SK-N-SH treated with all-trans-retinoic acid at 6 μM for 48 hours (cell line): Measurements from ENCODE around the gene MT1F.

ENCODE experiments used
- BACH2 ChIP-seq: fragments of 250-450 bp; sonication (Bioruptor Pico); IDR thresholded peaks from 2 replicates; pipeline ENCODE4 v1.9.0; 2021; ENCODE audit warnings: mild to moderate bottlenecking, borderline replicate concordance
- TF ChIP-seq, protein P1 (sequence below): fragments of 250-450 bp; sonication (Bioruptor Pico); IDR thresholded peaks from 2 replicates; pipeline ENCODE4 v1.5.1; 2021; ENCODE audit warnings: mild to moderate bottlenecking, moderate library complexity

DNA sequence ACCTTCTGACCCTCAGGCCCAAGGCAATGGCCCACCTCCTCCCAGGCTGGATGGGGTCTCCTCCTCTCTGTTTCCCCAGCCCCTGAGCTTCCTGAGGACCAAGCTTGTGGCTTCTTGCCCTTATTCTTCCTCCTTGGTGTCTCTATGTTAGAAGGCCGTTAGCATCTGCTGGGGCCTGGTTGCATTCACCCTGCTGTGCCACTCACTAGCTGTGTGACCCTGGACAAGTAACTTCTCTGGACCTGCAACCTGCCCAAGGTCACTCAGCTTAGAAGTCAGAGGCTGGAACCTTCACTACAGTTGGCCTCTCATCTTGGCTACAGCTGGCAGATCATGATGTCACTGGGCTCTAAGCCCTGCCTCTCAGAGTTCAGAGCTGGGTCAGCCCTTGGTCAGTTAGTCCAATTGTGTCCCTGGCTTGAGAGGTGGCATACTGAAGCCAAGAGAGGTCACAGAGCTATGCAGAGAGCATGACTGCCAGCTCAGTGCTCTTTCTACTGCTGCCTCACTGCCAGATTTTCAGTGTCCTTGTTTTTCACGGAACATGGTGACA is 46.4 kb upstream of the MT1F start:
- TF ChIP-seq, protein P1, sequence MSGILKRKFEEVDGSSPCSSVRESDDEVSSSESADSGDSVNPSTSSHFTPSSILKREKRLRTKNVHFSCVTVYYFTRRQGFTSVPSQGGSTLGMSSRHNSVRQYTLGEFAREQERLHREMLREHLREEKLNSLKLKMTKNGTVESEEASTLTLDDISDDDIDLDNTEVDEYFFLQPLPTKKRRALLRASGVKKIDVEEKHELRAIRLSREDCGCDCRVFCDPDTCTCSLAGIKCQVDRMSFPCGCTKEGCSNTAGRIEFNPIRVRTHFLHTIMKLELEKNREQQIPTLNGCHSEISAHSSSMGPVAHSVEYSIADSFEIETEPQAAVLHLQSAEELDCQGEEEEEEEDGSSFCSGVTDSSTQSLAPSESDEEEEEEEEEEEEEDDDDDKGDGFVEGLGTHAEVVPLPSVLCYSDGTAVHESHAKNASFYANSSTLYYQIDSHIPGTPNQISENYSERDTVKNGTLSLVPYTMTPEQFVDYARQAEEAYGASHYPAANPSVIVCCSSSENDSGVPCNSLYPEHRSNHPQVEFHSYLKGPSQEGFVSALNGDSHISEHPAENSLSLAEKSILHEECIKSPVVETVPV, result no peak
- no peak for TF ChIP-seq BACH2 (CRISPR knock-in tag)
